ENCODE data around the gene STOML1.

DNA sequence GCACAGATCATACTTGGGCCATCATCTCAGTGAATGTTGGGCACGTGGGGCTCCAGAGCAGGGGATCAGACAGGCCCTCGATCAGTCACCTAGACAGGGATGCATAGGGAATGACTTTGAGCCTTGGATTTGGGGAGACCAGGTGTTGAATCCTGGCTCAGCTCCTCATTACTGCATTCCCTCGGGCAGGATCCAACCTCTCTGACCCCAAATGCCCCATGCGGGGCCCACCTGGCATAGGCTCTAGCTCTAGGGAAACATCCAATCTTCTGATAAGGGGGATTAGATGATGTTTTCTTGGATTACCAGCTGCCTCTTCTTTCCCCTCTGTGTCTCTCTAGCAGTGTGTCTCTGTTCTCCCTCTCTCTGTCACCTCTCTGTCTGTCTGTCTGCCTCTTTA is 43.1 kb downstream of the STOML1 start:
- TF ChIP-seq, protein P1, sequence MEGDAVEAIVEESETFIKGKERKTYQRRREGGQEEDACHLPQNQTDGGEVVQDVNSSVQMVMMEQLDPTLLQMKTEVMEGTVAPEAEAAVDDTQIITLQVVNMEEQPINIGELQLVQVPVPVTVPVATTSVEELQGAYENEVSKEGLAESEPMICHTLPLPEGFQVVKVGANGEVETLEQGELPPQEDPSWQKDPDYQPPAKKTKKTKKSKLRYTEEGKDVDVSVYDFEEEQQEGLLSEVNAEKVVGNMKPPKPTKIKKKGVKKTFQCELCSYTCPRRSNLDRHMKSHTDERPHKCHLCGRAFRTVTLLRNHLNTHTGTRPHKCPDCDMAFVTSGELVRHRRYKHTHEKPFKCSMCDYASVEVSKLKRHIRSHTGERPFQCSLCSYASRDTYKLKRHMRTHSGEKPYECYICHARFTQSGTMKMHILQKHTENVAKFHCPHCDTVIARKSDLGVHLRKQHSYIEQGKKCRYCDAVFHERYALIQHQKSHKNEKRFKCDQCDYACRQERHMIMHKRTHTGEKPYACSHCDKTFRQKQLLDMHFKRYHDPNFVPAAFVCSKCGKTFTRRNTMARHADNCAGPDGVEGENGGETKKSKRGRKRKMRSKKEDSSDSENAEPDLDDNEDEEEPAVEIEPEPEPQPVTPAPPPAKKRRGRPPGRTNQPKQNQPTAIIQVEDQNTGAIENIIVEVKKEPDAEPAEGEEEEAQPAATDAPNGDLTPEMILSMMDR (IDR thresholded peaks at IDR 0.05 in 4 of 5, conservative IDR thresholded peaks at IDR 0.05 in 1 of 5) = no peak
- no peak for TF ChIP-seq POLR2A (IDR thresholded peaks at IDR 0.05)

Data from gastrocnemius medialis (tissue), 4 donors.